Measurements from ENCODE around the gene TOMM40. TPM values are rescaled to one million over a fixed set of nuclear protein-coding genes. Genes with fewer than 3 reads are reported as not detected.
A peak's percentile ranks its signal among the peaks of the same experiment; 100 is the strongest.

Gene TOMM40
- total and polyA plus RNA-seq, 2 of the 13 experiments (the other 11 are each of a cell fraction or from before 2014, with no cell fraction given) = 72.0 to 110 TPM

GRCh38 chr19:44894946-44895345 is 3.9 kb downstream of the TOMM40 start:
- peaks cover 21% of the 10 kb centered on the region for H3K4me1 ChIP-seq (ENCODE audit: insufficient read depth, low read length)
- ChIA-PET POLR2A (interaction anchor here (1.1 to 1.4 kb wide), 3 partner anchors 9 to 60 kb away, joined by 3 to 7 read pairs (median 4); partner anchors contain the start of genes APOE and CLPTM1), CTCF (ENCODE audit: low intra/inter-chr PET ratio, low total read pairs) (no interaction called here)
- ATAC-seq (no peak), DNase-seq (ENCODE audit: low spot score) (no peak), FAIRE-seq (no peak)
- H2AFZ ChIP-seq (ENCODE audit: low read length) = no peak overlapping the region
- H3K4me3 ChIP-seq (replicated peaks in 1 of 3; ENCODE audit: insufficient read depth in 1 of 3, low read depth in 2 of 3, low read length in 3 of 3) = no peak overlapping the region
- no TSS peak for BruUV-seq (replicated peaks)
- in situ Hi-C loops (cut with HindIII; ENCODE audit: extremely low pct_ligation_motif_present, low pct_unique_long_range_greater_than_20kb) (no loop called here), intact Hi-C loops (cut with micrococcal nuclease; ENCODE audit: unreplicated experiment) (no loop called here)
- 83% methylated on average over 9 of the region's 9 CpGs for WGBS (ENCODE audit: low lambda C conversion rate)
- H3K36me3 ChIP-seq (replicated peaks in 1 of 2; ENCODE audit: control insufficient read depth in 1 of 2, insufficient read depth in 2 of 2, low read length in 2 of 2) = peaks cover 44 to 62% of the 10 kb centered on the region in 2 experiments
- no peaks in the 10 kb centered on the region for H4K20me1 ChIP-seq (ENCODE audit: insufficient read depth, low read length)
- TF ChIP-seq CENPT (CRISPR knock-in tag; IDR thresholded peaks at IDR 0.05; ENCODE audit: low read depth) = no peak
- TF ChIP-seq ZNF775 (CRISPR knock-in tag; IDR thresholded peaks at IDR 0.05; ENCODE audit: borderline replicate concordance) = no peak
- TF ChIP-seq ZBTB33 (CRISPR knock-in tag; IDR thresholded peaks at IDR 0.05) = 0 out of 2 replicates have a peak, but pooled peaks have one; percentile 51
- no peak for TF ChIP-seq HOMEZ (CRISPR knock-in tag; IDR thresholded peaks at IDR 0.05; ENCODE audit: low read depth)
- TF ChIP-seq MAZ (IDR thresholded peaks at IDR 0.05; ENCODE audit: borderline replicate concordance, low read depth, low read length) = no peak
- no peak for TF ChIP-seq MAZ (CRISPR knock-in tag; IDR thresholded peaks at IDR 0.05; ENCODE audit: low read depth)
- no peak for TF ChIP-seq ZNF281 (CRISPR knock-in tag; IDR thresholded peaks at IDR 0.05; ENCODE audit: borderline replicate concordance)
- peak; percentile 90 for TF ChIP-seq ZBTB38 (CRISPR knock-in tag; IDR thresholded peaks at IDR 0.05)
- TF ChIP-seq SAP130 (CRISPR knock-in tag; IDR thresholded peaks at IDR 0.05; ENCODE audit: low read depth) = 0 out of 2 replicates have a peak, but pooled peaks have one; percentile 9
- 0 out of 2 replicates have a peak overlapping the region, but pooled peaks have one; percentile 8 for H3K9ac ChIP-seq (ENCODE audit: insufficient read depth, low read depth, low read length)
- no peak overlapping the region for H3K4me2 ChIP-seq (ENCODE audit: low read depth, low read length)
- no peak overlapping the region for H3K27ac ChIP-seq (ENCODE audit: extremely low read length, insufficient read depth, low read length)
- H3K9me3 ChIP-seq (ENCODE audit: low read length) = no peaks in the 10 kb centered on the region
- H3K27me3 ChIP-seq (ENCODE audit: control insufficient read depth in 1 of 2, insufficient read depth in 2 of 2, low read length in 2 of 2) = no peaks in the 10 kb centered on the region; a peak in 1 of 5 replicates
- H3K79me2 ChIP-seq (ENCODE audit: insufficient read depth, low read length) = peaks cover 39% of the 10 kb centered on the region

Data from HepG2 (cell line).